Measurements from ENCODE around the gene TCF15. TPM values are rescaled to one million over a fixed set of nuclear protein-coding genes. Genes with fewer than 3 reads are reported as not detected.

The TCF15 gene
- total RNA-seq, 4 donors from 2014 or later, result 3.6 to 10.7 (median 4.1) TPM

- no peak for ATAC-seq
- Histone ChIP-seq H3K27ac (no peak overlapping the region), H3K4me1 (peaks cover 0 to 3% of the 10 kb centered on the region in 2 donors), H3K36me3 (no peaks in the 10 kb centered on the region), H3K4me3 (no peak overlapping the region), H3K9me3 (no peaks in the 10 kb centered on the region), H3K27me3 (peaks cover 0 to 14% (median 2%) of the 10 kb centered on the region in 3 donors)
- DNase-seq, result no peak
- intact Hi-C loops (cut with DNase I; ENCODE audit: low total_unique reads) (no loop called here), in situ Hi-C loops (cut with MboI; ENCODE audit: low sequenced_read_pairs in 4 of 4) (loop anchor here in 3 of 4 donors (5.0 to 10.0 kb wide), 3 partner anchors 76 to 286 kb away; no protein-coding TSS in a partner anchor)
- TF ChIP-seq CTCF (IDR thresholded peaks at IDR 0.05 in 4 of 5, conservative IDR thresholded peaks at IDR 0.05 in 1 of 5) (no peak), POLR2A (IDR thresholded peaks at IDR 0.05) (no peak)
These were observed 30.8 kb upstream of the TCF15 start for GRCh38 chr20:640674-641515.

GRCh38 chr20:638579-638978, 28.5 kb upstream of the TCF15 start:
- in situ Hi-C loops (cut with MboI; ENCODE audit: low sequenced_read_pairs in 4 of 4), result no loop called here

GRCh38 chr20:637559-637958, 27.4 kb upstream of the TCF15 start:
- Histone ChIP-seq H3K4me3 (no peak overlapping the region), H3K36me3 (no peaks in the 10 kb centered on the region), H3K4me1 (no peaks in the 10 kb centered on the region), H3K9me3 (no peaks in the 10 kb centered on the region), H3K27ac (no peak overlapping the region), H3K27me3 (peaks cover 0 to 6% (median 0%) of the 10 kb centered on the region in 3 donors)
- TF ChIP-seq CTCF (IDR thresholded peaks at IDR 0.05 in 4 of 5, conservative IDR thresholded peaks at IDR 0.05 in 1 of 5) (no peak), POLR2A (IDR thresholded peaks at IDR 0.05) (no peak)
- DNase-seq, result no peak
- intact Hi-C loops (cut with DNase I; ENCODE audit: low total_unique reads) (no loop called here), in situ Hi-C loops (cut with MboI; ENCODE audit: low sequenced_read_pairs in 4 of 4) (no loop called here)
- no peak for ATAC-seq

More at GRCh38 chr20:638579-638978, 28.5 kb upstream of the TCF15 start:
- H3K27ac ChIP-seq, result no peak overlapping the region
- H3K27me3 ChIP-seq, result peaks cover 0 to 11% (median 2%) of the 10 kb centered on the region in 3 donors
- ATAC-seq (no peak), DNase-seq (no peak)
- no peak overlapping the region for H3K4me3 ChIP-seq
- no peaks in the 10 kb centered on the region for H3K36me3 ChIP-seq
- intact Hi-C loops (cut with DNase I; ENCODE audit: low total_unique reads), result no loop called here
- no peaks in the 10 kb centered on the region for H3K4me1 ChIP-seq
- H3K9me3 ChIP-seq, result no peaks in the 10 kb centered on the region
- TF ChIP-seq CTCF (IDR thresholded peaks at IDR 0.05 in 4 of 5, conservative IDR thresholded peaks at IDR 0.05 in 1 of 5), result no peak
- TF ChIP-seq POLR2A (IDR thresholded peaks at IDR 0.05), result no peak

GRCh38 chr20:635893-636338, 25.8 kb upstream of the TCF15 start:
- no peaks in the 10 kb centered on the region for H3K9me3 ChIP-seq
- in situ Hi-C loops (cut with MboI; ENCODE audit: low sequenced_read_pairs in 4 of 4), result no loop called here
- TF ChIP-seq CTCF (IDR thresholded peaks at IDR 0.05 in 4 of 5, conservative IDR thresholded peaks at IDR 0.05 in 1 of 5) (no peak), POLR2A (IDR thresholded peaks at IDR 0.05) (no peak)
- H3K4me3 ChIP-seq, result no peak overlapping the region
- H3K36me3 ChIP-seq, result no peaks in the 10 kb centered on the region
- intact Hi-C loops (cut with DNase I; ENCODE audit: low total_unique reads), result no loop called here
- no peak for ATAC-seq
- H3K27ac ChIP-seq, result no peak overlapping the region
- H3K4me1 ChIP-seq, result no peaks in the 10 kb centered on the region
- DNase-seq, result no peak
- peaks cover 0 to 3% (median 0%) of the 10 kb centered on the region in 3 donors for H3K27me3 ChIP-seq

Data from gastrocnemius medialis (tissue), 4 donors.